Smooth muscle cell of the brain vasculature (primary cell): ENCODE measurements around the gene PARD3B.

Experiments
- DNase-seq: peaks from one replicate; pipeline ENCODE4 v3.0.0-alpha.2; 2012; ENCODE audit warnings: low read depth, low spot score

PARD3B gene, protein sequence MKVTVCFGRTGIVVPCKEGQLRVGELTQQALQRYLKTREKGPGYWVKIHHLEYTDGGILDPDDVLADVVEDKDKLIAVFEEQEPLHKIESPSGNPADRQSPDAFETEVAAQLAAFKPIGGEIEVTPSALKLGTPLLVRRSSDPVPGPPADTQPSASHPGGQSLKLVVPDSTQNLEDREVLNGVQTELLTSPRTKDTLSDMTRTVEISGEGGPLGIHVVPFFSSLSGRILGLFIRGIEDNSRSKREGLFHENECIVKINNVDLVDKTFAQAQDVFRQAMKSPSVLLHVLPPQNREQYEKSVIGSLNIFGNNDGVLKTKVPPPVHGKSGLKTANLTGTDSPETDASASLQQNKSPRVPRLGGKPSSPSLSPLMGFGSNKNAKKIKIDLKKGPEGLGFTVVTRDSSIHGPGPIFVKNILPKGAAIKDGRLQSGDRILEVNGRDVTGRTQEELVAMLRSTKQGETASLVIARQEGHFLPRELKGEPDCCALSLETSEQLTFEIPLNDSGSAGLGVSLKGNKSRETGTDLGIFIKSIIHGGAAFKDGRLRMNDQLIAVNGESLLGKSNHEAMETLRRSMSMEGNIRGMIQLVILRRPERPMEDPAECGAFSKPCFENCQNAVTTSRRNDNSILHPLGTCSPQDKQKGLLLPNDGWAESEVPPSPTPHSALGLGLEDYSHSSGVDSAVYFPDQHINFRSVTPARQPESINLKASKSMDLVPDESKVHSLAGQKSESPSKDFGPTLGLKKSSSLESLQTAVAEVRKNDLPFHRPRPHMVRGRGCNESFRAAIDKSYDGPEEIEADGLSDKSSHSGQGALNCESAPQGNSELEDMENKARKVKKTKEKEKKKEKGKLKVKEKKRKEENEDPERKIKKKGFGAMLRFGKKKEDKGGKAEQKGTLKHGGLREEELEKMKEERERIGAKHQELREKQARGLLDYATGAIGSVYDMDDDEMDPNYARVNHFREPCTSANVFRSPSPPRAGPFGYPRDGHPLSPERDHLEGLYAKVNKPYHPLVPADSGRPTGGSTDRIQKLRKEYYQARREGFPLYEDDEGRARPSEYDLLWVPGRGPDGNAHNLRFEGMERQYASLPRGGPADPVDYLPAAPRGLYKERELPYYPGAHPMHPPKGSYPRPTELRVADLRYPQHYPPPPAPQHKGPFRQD (N-terminal part only)

DNA sequence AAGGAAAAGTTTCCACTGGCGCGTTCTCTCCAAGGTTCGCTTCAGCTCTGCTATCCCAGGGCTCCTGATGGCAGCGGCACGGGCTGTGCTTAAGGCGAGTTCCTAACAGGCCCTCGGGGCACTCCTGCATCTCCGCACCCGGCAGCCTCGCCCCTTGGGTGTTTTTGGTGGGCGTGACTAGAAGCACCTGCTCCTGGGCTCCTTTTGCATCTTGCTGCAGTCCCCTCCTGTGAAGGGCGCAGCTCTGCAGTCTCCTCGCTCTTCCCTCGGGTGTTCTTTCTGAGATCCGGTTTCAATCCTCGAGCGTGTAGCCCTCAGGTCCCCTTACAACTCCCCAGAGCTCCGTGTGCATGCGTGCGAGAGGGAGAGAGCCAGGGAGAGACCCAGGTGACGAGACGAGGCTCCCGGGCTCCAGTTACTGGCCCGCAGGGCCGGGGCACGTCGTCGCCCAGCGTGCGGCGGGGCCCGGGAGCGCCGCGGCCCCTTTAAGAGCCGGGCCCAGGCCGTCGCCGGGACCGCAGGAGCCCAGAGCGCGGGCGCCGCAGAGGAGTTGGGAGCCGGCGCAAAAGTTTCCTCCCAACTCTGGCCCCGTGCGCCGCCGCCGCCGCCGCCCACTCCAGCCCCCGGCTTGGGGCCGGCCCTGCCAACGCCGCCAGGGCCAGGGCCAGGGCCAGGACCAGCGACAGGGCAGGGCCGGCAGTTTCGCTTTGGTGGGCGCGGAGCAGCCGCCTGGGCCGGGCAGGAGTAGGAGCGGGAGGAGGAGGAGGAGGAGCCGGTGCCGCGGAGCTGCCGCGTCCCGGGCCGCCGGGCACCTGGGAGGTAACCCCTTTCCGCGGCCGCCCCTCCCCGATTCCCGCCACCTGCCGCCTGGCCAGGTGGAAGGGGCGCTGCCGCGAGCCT lies at the start of gene PARD3B:
Gene PARD3B, plus strand, starts transcription at position 515 of the 900 bp plus-strand sequence. CDS start 525 bp downstream, outside the sequence.
- DNase-seq: no peak

DNA sequence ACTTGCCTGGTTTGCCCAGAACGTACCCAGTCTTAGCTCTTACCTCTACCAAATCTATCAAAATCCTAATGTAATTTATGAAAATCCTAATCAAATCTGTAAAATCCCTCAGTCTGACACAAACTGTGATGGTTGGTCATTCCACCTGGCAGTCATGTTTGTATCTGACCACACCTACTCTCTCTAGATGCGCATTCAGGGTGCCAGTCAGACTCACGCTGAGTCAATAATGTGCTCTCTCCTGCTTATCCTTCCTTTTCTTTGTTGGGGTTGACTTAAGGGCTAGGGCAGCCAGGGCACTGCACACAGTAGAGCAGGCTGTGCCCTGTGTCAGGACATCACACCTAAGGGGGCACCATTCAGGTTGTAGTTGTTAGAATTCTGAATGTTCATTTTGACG lies 48.5 kb upstream of the PARD3B start:
- no peak for DNase-seq

GRCh38 chr2:204497855-204498254 lies 47.4 kb upstream of the PARD3B start:
- no peak for DNase-seq

DNA sequence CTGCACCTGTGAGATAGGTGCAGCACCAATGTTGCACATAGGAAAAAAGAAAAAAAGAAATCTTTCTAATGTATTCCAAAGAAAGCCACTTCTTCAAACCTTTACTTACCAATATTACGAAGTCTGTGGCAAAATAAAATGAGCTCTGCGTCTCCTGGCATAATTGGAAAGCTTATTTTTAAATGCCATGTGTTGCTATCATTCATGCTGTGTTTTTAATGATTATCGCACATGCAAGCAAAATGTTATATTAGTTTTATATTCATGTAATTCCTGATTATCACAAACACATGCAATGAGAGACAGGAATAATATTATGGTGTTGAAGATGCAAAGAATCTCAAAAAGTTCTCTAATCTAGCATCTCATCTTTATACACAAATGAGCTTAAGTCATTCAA lies 47.0 kb upstream of the PARD3B start:
- no peak for DNase-seq

DNA sequence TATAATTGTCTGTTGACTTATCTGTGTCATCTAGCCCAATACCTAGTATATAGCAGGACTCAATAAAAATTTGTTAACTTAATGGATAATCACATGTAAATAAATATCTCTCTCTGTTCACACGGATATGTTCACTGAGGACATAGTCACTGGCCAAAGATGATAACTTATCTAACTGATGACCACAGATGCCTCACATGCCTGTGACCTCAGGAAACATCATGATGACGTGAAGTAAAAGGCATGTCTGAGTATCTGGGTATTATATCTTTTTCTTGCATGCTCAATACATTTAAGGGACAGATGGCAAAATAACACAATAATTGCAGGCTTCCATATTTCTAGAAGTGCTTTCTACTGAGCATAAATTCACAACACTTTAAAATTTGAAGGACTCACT lies 41.4 kb upstream of the PARD3B start:
- DNase-seq: no peak

GRCh38 chr2:204504594-204504993 lies 40.7 kb upstream of the PARD3B start:
- DNase-seq: no peak

GRCh38 chr2:204505488-204505887 lies 39.8 kb upstream of the PARD3B start:
- no peak for DNase-seq

GRCh38 chr2:204505946-204506345 lies 39.3 kb upstream of the PARD3B start:
- DNase-seq: no peak

DNA sequence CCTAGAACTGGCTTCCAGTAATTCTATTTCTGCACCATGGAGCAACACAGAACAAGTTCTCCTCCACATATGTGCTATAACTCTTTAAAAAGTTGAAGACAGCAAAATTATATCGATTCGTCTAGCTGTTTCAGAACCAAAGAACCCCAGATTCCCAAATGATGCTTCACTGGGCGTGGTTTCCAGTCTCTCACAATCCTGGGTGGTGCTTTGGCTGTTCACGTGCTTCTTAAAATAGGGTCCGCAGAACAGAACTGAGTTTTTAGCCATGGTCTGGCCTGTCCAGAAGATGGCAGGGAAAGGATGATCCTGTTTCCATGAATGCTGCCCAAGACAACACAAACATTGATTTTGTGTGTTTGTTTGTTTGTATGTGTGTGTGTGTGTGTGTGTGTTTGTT lies 37.6 kb upstream of the PARD3B start:
- no peak for DNase-seq

DNA sequence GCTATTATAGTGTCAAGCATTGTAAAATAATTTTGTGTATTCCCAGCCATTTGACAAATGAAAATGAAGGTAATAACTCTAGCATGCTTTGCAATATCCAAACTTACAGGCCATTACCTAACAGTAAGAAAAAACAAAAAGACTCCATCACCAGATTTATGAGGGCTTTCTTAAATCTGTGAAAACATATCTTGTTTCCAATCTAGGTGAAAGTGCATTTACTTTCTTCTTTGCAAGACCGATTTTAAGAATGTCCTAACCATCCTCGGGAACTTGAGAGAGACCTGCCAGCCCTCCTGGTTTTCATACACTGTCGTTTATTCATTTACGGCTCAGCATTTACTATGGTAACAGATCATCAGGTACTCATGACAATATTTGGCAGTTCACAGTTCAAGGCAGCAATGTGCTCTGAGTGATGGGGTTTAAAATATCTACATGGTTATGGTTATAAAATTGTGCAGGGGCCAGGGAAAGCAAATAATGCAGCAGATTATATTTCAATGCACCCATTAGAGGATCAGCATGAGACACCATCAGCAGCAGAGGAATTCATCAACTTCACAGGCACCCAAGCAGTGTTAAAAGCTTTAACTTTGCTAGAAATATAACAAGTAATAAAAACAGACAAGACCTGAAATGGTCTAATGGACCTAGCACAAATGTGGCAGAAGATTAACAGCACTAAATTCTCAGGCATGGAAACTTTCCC lies 34.4 kb upstream of the PARD3B start:
- no peak for DNase-seq

DNA sequence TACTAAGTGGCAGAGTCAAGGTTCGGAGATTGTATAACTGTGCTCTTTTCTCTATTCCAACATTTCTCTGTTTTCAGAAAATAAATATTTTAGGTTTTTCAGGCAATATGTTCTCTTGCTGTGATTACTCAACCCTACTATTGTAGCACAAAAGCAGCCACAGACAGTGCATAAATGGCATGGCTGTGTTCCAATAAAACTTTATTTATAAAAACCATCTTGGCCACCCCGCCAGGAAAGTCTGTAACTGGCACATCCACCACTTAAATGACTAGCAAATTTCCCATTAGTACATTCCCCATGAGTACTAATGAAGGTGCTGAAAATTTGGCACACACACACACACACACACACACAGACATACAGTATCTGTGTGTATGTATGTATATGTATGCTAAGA lies 30.8 kb upstream of the PARD3B start:
- no peak for DNase-seq

- DNase-seq: no peak
These were observed 29.9 kb upstream of the PARD3B start for GRCh38 chr2:204515416-204515815.

- no peak for DNase-seq
These were observed 28.1 kb upstream of the PARD3B start for GRCh38 chr2:204517154-204517553.

DNA sequence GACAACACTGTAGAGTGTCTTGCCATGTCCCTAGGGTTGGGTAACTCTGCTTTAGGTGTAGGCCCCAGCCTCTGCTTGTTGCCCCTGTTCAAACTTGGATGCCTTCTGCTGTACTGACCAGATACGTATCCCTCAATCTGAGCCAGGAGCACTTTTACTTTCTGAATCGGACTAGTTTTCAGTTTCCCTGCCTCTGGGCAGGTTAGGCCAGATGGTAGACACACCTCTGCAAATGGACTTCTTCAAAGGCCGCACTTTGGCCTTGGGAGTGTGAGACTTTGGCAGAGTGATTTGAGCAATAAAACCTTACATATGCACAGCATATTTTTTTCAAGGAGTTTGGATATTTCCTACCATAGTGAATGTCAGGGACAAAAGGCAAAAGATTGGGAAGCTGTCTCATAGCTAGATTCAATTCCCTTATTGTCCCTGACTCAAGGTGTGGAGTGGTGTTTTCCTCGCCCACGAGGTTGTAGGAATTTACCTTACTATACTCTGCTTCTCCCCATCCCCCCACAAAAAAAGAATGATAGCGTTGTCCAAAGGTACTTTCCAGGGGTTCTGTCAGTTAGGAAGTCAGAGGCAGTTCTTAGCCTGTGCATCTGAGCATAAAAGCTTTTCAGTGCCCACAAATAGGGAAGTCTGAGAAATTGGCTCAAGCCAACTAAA lies 15.3 kb upstream of the PARD3B start:
- no peak for DNase-seq

DNA sequence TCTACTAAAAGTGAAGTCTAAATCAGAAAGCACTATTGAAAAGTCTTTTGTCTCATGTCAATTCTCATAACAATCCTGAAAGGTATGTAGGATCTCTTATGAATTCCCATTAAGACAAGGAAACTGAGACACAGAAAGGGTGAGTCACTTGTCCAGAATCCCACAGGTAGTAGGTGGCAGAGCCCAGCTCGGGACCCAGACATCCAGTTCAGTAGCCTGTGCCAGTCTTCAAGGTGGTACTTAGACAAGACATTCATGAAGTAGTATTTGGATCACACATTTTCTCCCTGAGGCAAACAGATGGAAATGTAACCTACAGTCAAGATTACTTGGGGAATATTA lies 14.8 kb upstream of the PARD3B start:
- no peak for DNase-seq

GRCh38 chr2:204533629-204534370 lies 11.5 kb upstream of the PARD3B start:
- no peak for DNase-seq

DNA sequence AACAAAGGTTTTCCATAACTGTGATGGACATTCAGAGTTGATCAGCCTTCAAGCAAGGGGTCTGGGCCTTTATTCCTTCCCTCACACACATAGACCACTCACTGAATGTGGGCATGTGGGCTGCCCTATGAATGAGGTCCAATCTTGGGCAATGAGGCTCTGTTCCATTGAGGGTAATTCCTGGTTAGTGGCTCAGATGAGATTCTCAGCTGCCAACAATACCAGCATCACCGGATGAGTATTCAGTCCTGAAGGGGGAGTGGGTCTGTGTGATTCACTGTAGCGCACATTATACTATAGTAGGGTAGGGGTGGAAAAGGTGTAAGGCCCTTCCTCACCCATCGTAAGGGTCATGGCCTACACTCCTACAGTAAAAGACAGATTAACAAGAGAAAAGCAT lies 9.9 kb upstream of the PARD3B start:
- no peak for DNase-seq

GRCh38 chr2:204535764-204536163 lies 9.5 kb upstream of the PARD3B start:
- no peak for DNase-seq
